Sigmoid colon (tissue), 3 donors: Measurements from ENCODE around the gene ICA1L.

Source experiments
- POLR2A ChIP-seq, 2 donors: fragments of 450-650 bp; IDR thresholded peaks; one replicate each; pipeline ENCODE4 v1.6.1; 2016; ENCODE audit warnings: antibody characterized with exemption in 2 of 2, mild to moderate bottlenecking in 2 of 2, moderate library complexity in 2 of 2
- TF ChIP-seq, protein P1 (sequence below), 4 experiments: fragments of 450-650 bp in 3 of 4; fragments of 200-600 bp in 1 of 4; IDR thresholded peaks; one replicate each; pipeline ENCODE4 v1.5.1; 2016 to 2019; ENCODE audit warnings: antibody characterized with exemption in 4 of 4, mild to moderate bottlenecking in 3 of 4, moderate library complexity in 2 of 4

DNA sequence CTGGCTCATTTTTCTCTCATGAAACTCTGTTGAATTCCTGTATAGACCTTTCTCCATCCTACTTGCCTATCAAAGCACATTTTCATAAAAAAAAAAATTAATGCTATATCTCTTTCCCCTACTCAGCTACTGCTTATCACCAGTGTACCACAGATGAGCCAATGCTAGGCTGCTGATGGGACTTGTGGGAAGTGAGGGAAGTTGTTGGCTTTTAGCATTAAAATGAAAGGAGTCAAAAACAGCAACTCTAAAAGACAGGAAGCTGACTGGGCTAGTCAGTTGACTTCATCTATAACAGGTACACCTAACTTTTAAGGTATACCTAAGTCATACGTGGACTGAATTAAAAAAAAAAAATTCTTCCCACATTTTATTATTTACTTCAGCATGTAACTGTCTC lies 134.7 kb downstream of the ICA1L start:
- TF ChIP-seq, protein P1, sequence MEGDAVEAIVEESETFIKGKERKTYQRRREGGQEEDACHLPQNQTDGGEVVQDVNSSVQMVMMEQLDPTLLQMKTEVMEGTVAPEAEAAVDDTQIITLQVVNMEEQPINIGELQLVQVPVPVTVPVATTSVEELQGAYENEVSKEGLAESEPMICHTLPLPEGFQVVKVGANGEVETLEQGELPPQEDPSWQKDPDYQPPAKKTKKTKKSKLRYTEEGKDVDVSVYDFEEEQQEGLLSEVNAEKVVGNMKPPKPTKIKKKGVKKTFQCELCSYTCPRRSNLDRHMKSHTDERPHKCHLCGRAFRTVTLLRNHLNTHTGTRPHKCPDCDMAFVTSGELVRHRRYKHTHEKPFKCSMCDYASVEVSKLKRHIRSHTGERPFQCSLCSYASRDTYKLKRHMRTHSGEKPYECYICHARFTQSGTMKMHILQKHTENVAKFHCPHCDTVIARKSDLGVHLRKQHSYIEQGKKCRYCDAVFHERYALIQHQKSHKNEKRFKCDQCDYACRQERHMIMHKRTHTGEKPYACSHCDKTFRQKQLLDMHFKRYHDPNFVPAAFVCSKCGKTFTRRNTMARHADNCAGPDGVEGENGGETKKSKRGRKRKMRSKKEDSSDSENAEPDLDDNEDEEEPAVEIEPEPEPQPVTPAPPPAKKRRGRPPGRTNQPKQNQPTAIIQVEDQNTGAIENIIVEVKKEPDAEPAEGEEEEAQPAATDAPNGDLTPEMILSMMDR (IDR thresholded peaks at IDR 0.05) = no peak
- TF ChIP-seq POLR2A (IDR thresholded peaks at IDR 0.05) = no peak
